GM21381 (cell line): ENCODE measurements around the gene RABL6.

ENCODE experiments used
- ATAC-seq: cut with Tn5 transposase; IDR thresholded peaks from one replicate; pipeline ENCODE4 v1.9.1; 2021; ENCODE audit warnings: mild to moderate bottlenecking, moderate library complexity; ENCODE audit not compliant: unreplicated experiment

Gene RABL6

DNA sequence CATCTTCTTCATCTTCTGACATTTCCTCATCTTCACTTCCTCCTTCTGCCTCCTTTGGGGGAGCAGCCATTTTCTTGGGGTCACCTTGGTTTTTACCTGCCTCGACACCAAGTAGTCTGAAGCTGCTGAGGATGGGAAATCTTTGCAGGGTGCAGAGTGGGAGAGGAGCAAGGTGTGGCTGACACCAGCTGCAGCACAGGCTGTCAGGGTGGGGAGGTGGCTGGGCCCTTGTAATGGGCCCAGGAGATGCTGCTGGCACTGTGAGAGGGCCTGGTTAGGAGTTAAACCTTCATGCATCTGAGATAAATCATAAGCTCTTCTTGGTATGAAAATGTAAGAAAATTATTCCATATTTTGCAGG lies 7.7 kb downstream of the RABL6 start:
- ATAC-seq, result no peak

DNA sequence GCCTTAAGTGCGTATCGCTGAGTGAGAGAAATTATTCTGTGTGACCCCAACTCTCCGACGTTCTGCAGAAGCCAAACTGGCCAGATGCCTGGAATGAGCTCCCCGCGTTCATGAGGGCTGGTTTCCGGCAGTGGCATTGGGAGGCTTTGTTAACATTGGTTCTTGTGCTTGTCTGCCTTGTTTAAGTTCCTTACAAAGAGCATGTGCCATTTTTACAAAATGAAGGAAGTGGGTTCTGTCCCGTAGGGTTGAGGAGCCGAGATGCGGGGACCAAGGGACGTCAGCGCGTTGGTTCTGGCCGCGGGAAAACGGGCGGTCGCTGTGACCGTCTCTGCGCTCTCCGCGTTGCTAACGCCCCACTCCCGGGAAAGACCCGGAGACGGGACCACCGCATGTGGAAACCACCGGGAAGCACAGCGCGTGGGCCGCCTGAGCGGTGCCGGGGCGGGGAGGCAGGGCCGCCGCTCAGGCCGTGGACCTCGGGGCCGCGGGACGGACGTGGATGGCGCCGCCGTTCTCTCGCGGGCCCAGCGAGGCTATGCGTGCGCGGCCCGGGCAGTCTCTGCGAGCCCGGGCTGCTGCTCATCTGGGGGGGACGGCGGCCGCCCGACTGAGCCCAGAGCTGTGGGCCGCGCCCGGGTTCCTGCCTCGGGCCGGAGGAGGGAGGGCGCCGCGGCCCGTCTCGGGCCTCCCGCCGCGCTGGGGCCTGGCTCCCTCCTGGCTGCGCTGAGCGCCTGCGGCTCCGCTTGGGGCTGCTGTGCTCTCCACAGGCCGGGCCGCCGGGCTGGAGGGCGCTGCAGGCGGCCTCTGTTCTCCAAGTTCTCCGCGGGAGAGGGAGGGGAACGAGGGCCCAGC lies 13.4 kb downstream of the RABL6 start:
- ATAC-seq, result no peak

DNA sequence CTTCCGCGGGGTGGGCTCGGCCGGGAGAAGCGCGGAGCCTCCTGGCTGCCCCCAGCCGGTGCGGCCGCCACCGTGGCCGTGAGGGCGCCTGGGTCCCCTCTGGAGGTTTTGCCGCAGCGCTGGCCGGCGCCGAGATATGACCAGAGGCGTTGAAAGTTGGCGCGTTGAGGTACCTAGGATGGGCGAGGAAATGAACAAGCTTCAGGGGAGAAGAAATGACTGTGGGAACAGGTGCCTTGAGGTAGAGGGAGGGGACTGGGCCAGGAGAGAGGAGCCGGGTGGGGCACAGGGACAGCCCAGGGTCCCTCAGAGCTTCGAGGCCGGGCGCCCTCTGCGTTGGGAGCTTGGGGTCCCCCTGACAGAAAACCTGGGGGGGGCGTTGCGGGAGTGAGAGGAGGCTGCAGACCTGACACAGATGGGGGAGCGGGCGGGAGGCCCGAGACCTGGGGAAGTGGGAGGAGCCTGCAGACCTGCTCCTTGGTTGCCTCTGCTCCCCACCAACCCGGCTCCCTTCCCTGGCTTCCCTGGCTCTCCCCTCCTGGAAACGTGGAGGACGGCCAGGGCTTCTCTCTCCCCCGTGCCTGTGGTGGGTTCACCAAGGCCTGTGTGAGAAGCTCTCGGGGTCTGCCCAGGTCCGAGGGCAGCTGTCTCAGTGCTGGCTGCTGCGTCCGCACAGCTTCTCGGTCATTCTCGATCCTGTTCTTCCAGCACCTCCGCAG lies 14.2 kb downstream of the RABL6 start:
- ATAC-seq, result no peak

DNA sequence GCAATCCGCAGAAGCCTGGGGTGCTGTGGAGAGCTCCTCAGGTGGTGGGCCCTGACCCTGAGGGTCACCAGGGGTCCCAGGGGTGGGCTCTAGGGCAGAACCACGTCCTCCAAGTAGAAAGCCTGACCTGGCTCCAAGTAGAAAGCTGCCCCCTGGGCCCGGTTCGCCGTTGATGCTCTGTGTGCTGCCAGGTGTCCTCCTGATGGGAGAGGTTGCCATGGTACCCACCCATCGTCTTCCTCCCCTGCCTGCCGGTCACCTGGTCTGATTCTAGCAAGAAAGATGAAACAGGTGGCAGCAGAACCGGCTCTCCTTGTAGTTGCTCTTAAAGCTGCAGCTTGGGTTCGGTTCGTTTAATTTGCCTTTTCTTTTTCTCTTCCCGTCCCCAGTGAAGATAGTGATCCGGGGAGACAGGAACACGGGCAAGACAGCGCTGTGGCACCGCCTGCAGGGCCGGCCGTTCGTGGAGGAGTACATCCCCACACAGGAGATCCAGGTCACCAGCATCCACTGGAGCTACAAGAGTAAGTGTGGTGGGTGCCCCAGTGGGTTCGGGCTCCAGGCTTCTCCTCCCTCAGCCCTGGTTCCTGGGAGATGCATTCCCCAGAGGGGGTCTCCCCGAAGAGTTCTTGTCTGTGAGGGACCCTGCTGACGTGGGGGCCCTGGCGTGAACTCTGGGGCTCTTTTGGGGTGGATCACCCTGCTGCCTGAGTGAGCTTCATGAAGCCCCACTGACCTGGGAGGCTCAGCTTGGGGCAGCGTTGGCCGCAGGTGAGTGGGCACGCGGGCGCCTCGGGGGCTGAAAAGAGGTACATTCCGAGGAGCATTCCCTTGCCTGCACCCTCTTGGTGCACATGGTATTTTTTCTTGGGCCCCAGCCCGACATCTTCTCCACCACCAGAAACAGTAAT lies 15.6 kb downstream of the RABL6 start:
- ATAC-seq, result no peak

DNA sequence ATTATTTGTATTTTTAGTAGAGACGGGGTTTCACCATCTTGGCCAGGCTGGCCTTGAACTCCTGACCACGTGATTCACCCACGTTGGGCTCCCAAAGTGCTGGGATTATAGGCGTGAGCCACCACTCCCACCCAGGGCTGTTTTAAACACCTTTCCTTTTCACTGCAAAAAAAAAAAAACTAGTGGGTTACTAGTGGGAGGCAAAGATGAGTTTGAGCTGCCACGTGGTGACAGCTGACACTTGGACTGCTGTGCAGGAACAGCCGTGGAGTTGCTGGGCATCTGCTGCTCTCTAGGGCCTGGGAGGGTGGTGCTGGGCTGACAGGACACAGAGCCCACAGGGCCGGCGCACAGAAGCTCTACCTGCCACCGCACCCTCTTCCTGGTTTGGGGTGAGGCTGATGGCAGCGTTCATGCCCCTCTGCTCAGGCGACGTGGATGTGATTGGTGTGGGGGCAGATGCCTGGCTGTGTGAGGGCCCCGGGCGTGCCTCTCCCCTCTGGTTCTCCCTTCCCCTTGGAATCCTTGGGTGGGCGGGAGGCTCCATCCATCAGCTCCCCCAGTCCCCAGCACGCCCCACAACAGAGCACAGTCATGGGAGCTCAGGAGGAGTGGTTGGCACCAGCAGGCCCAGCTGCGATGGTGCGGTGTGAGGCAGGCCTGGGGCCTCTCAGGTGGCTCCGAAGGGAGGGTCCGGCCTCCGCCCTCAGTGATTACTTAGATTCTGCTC lies 16.9 kb downstream of the RABL6 start:
- no peak for ATAC-seq

DNA sequence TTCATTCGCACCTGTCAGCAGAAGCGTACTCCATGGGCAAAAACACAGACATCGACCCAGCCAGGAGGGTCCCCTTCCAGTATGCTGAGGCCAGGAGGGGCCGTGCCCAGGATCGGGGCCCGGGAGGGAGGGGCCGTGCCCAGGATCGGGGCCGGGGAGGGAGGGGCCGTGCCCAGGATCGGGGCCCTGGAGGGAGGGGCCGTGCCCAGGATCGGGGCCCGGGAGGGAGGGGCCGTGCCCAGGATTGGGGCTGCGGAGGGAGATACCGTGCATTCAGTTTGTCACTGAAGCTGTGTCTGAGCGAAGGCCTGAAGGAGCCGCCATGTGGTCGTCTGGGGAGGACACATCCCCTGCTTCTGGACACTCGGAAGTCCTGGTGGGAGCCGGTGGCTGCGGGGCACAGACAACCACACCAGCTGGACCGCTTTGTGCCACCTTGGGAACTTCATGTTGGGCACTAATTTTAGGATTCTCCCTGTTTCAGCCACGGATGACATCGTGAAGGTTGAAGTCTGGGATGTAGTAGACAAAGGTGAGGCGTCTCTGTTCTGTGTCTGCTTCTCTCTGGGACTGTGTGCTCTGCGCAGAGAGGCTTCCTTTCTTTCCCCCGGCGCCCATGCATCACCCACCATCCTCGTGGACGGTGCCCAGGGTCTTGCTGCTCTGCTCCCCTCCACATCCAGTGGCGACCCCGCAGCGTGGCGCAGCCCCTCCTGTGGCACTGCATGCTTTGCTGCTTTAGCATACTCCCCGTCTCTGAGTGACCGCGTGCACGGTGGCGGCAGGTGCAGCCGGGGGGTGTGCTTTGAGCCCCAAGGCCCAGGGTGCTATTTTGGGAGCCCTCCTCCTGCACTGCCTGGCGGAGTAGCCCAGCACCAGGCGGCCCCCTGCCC lies 17.8 kb downstream of the RABL6 start:
- ATAC-seq, result no peak

- no peak for ATAC-seq
These were observed 18.4 kb downstream of the RABL6 start for GRCh38 chr9:136826188-136826541.

DNA sequence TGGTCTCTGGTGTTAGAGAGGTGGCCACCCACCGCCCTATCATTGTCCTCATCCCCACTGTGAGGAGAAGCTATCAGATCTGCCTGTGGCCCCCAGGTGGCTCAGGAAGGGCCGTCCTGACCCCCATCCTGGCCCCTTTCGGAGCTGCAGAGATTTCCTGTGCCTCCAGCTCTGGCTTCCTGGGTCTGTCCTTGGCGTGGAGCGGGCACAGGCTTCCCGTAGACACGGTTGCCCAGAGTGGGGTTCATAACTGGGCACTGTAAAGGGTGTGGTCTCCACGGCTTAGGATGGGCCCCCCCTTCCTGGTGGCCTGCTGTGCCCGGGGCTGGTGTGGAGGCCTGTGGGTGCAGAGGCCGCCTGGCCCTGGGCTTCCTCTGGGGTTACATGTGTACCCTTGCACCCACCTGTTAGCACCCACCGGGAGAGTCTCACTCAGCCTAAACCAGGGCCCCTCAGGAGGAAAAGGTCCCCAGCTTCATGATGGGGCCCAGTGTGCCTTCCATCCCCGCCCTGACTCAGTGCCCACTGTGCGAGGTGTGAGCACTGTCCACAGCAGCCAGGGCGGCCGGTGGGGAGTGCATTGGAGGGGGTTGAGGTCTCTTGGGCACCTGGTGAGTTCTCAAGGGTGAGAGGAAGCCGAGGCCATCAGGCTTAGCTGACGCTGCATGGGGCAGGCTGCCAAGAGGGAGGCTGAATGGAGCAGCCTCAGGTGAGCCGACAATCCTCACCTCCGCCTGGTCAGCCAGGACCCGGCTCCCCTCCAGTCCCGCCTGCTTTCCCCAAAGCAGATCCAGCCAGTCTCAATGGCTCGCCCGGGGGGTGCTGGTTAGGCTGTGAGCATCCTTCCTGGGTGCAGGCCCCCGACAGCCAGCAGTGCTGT lies 19.2 kb downstream of the RABL6 start:
- no peak for ATAC-seq

GRCh38 chr9:136827794-136828473 lies 20.2 kb downstream of the RABL6 start:
- ATAC-seq, result no peak

DNA sequence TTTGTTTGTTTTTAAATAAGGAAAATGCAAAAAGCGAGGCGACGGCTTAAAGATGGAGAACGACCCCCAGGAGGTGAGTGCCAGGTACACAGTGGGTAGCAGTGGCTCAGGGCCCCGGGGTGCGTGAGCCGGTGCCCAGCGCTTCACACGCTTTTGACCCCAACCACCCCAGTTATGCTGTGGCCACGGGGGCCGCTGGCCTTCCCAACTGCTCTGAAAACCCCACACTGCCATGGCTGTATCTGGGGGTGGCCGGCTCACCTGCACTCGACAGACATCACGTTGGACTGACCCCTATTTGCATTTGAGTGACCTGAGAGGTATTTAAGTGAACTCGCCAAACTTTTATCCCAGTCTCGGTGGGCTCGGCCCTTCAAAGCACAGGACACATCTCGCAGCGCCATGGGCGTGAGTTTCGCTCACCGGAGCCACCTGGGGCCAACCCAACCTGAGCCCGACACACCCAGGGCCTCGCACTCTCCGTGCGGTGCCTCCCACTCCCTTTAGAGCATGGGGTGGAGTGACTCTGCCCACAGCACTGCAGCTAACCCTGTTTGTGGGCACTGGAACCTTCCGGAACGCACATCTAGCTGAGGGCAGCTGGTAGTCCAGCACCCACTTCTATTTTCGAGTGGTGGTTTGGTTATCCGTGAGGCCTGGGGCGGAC lies 20.9 kb downstream of the RABL6 start:
- ATAC-seq, result no peak

- ATAC-seq, result no peak
These were observed 21.7 kb downstream of the RABL6 start for GRCh38 chr9:136829412-136829811.

DNA sequence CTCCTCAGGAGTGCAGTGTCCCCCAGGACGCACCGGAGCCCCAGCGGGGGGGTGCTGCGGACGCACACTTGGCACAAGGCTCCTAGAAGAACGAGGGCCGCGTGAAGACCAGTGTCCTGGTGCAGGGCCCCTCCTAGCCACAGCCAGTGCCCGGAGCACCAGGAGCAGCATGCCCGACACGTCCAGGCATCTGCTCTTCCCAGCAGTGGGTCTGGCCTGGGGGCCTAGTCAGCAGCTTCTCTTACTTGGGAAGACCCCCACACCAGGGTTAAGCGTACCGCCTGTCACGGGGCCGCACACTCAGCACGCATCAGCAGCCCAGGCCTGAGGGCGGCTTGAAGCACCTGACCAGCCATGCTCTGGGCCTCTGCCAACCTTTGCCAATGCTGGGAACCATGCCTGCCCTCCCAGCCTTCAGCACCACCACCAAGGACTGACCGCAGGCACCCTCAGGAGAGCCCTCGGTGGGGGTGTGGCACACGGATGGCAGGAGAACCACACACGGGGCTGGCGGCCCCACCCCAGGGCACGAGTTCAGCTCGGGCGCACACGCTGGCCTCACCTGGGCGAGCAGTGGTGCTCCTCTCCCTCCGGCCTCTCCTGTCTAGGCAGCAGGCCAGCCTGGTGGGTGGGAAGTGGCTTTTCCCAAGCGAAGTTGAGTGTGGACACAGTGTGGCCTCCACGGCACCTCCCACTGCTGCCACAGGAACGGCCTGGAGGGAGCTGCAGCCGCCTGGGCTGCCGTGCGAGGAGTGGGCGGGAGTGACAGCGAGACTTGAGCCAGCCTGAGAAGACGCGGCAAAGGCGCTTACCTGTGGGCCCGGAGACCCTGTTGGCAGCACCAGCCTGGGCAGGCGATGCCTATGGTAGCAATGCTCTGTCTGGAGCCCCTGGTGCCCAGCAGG lies 22.5 kb downstream of the RABL6 start:
- no peak for ATAC-seq

- no peak for ATAC-seq
These were observed 23.4 kb downstream of the RABL6 start for GRCh38 chr9:136831002-136831719.

DNA sequence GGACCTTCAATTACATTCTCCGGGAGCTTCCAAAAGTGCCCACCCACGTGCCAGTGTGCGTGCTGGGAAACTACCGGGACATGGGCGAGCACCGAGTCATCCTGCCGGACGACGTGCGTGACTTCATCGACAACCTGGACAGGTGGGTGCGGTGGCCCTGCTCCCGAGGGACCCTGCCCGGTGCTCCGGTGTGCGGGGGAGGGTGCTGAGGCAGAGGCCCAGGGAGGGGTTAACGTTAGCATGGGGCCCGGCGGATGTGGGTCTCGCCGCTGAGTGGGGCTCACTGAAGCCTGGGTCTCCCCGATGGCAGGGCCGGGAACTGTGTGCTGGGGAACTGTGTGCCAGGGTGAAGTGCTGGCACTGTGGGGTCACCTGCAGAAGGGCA lies 24.0 kb downstream of the RABL6 start:
- no peak for ATAC-seq

- ATAC-seq, result no peak
These were observed 24.8 kb downstream of the RABL6 start for GRCh38 chr9:136832581-136832980.
